Endodermal cell (in vitro differentiated cells): ENCODE results near the gene UNC13C. TPM values are rescaled to one million over a fixed set of nuclear protein-coding genes. Genes with fewer than 3 reads are reported as not detected.

Experiments used
- DNase-seq: peaks from one replicate; pipeline ENCODE4 v3.0.0-alpha.2; 2017
- H3K27ac ChIP-seq: 2 replicates; pipeline ENCODE4 v1.5.1; 2013; ENCODE audit warnings: mild to moderate bottlenecking, low read depth, low read length, moderate library complexity
- H3K27me3 ChIP-seq: 2 replicates; pipeline ENCODE4 v1.6.1; 2013; ENCODE audit warnings: mild to moderate bottlenecking, low read length, moderate library complexity; ENCODE audit not compliant: insufficient read depth, control insufficient read depth, poor library complexity, severe bottlenecking
- H3K36me3 ChIP-seq: 2 replicates; pipeline ENCODE4 v1.7.0; 2013; ENCODE audit warnings: mild to moderate bottlenecking, low read length, moderate library complexity; ENCODE audit not compliant: control insufficient read depth, insufficient read depth
- H3K4me1 ChIP-seq: one replicate; pipeline ENCODE4 v1.7.0; 2013; ENCODE audit warnings: low read length; ENCODE audit not compliant: control insufficient read depth, insufficient read depth
- H3K4me3 ChIP-seq: 2 replicates; pipeline ENCODE4 v1.5.1; 2013; ENCODE audit warnings: mild to moderate bottlenecking, low read length, moderate library complexity
- H3K9ac ChIP-seq: 2 replicates; pipeline ENCODE4 v1.6.1; 2013; ENCODE audit warnings: mild to moderate bottlenecking, low read length, moderate library complexity; ENCODE audit not compliant: poor library complexity, severe bottlenecking; ENCODE audit errors: extremely low read depth
- H3K9me3 ChIP-seq: 2 replicates; pipeline ENCODE4 v1.6.1; 2013; ENCODE audit warnings: mild to moderate bottlenecking, low read length, moderate library complexity; ENCODE audit not compliant: control insufficient read depth
- H3K27ac Mint-ChIP-seq: 2 replicates; pipeline ENCODE4 v1.8.0; 2020; ENCODE audit warnings: mixed read lengths
- H3K27me3 Mint-ChIP-seq: 2 replicates; pipeline ENCODE4 v1.8.0; 2021; ENCODE audit warnings: mild to moderate bottlenecking, mixed read lengths; ENCODE audit not compliant: insufficient read depth
- H3K36me3 Mint-ChIP-seq: 2 replicates; pipeline ENCODE4 v1.8.0; 2020; ENCODE audit warnings: low read depth, mixed read lengths
- H3K4me1 Mint-ChIP-seq: 2 replicates; pipeline ENCODE4 v1.8.0; 2020; ENCODE audit warnings: mixed read lengths
- H3K4me3 Mint-ChIP-seq: 2 replicates; pipeline ENCODE4 v1.8.0; 2020; ENCODE audit warnings: mild to moderate bottlenecking, moderate library complexity, mixed read lengths
- H3K9me3 Mint-ChIP-seq: 2 replicates; pipeline ENCODE4 v1.8.0; 2020; ENCODE audit warnings: mild to moderate bottlenecking, mixed read lengths
- WGBS, 2 experiments: methylation state at CpG; one replicate each; pipeline versions ENCODE4 v1.1.5 to v1.1.7; 2013; ENCODE audit warnings: missing lambda C conversion rate in 2 of 2, mixed read lengths in 1 of 2; ENCODE audit not compliant: insufficient coverage in 1 of 2, insufficient read length in 1 of 2; 5-methylcytosine and 5-hydroxymethylcytosine counted together
- total RNA-seq, 2 donors: library from RNA; stranded (reverse); fragmentation: NEBNext Ultra II Directional in 1 of 2; extraction: Animal tissue kit (Norgen Biotek cat#: 25700) in 1 of 2; gene quantifications; 2 replicates in 1 of 2; 3 replicates in 1 of 2; pipeline ENCODE4 v1.2.1, GENCODE V29; 2021
- TF ChIP-seq, protein P1 (sequence below): fragments of 200-600 bp; sonication (generic); conservative IDR thresholded peaks from 2 replicates; pipeline ENCODE4 v1.5.0; 2021; ENCODE audit warnings: antibody characterized with exemption, mild to moderate bottlenecking

The UNC13C gene
- total RNA-seq, 2 donors from 2014 or later, result 7.2 to 19.9 TPM

DNA sequence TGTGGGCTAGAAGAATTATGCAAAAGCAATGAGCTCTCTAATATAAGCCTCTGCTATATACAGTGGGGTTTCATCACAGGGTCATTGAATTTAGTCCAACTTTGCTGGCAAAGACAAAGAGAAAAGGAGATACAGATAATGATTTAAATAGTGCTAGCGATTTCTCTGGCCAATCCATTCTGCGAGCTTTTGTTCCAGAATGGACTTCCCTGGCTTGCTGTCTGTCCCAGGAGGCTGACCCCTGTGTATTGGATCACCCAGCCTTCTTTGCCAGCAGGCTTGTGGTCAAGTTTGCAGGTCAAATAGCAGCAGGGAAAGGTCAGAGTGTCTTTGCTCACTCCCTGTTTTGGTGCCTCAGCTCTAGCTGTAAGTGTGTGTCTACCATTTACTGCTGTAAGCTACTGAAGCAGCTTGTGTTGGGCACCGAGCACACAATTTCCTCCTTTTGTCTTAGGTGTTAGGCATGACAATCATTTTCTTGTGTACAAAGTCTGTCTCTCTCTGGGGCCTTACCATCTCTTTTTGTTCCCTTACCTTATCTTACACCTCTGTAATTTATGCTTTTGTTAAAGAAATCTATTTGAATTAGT, 55.7 kb downstream of the UNC13C start:
- Mint-ChIP-seq H3K36me3 (peaks cover 2% of the 10 kb centered on the region), H3K27ac (peak overlapping the region; percentile 66), H3K4me1 (peaks cover 23% of the 10 kb centered on the region), H3K9me3 (peaks cover 11% of the 10 kb centered on the region), H3K27me3 (no peaks in the 10 kb centered on the region), H3K4me3 (no peak overlapping the region)
- H3K9ac ChIP-seq, result no peak overlapping the region
- no peaks in the 10 kb centered on the region for H3K9me3 ChIP-seq
- DNase-seq, result no peak
- H3K4me1 ChIP-seq, result peaks cover 14% of the 10 kb centered on the region
- H3K27ac ChIP-seq, result no peak overlapping the region
- no peaks in the 10 kb centered on the region for H3K36me3 ChIP-seq
- no peak overlapping the region for H3K4me3 ChIP-seq
- no peaks in the 10 kb centered on the region for H3K27me3 ChIP-seq
- TF ChIP-seq, protein P1, sequence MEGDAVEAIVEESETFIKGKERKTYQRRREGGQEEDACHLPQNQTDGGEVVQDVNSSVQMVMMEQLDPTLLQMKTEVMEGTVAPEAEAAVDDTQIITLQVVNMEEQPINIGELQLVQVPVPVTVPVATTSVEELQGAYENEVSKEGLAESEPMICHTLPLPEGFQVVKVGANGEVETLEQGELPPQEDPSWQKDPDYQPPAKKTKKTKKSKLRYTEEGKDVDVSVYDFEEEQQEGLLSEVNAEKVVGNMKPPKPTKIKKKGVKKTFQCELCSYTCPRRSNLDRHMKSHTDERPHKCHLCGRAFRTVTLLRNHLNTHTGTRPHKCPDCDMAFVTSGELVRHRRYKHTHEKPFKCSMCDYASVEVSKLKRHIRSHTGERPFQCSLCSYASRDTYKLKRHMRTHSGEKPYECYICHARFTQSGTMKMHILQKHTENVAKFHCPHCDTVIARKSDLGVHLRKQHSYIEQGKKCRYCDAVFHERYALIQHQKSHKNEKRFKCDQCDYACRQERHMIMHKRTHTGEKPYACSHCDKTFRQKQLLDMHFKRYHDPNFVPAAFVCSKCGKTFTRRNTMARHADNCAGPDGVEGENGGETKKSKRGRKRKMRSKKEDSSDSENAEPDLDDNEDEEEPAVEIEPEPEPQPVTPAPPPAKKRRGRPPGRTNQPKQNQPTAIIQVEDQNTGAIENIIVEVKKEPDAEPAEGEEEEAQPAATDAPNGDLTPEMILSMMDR, result no peak
- WGBS, 2 experiments, result 84 to 85% methylated on average over 3 of the region's 3 CpGs

DNA sequence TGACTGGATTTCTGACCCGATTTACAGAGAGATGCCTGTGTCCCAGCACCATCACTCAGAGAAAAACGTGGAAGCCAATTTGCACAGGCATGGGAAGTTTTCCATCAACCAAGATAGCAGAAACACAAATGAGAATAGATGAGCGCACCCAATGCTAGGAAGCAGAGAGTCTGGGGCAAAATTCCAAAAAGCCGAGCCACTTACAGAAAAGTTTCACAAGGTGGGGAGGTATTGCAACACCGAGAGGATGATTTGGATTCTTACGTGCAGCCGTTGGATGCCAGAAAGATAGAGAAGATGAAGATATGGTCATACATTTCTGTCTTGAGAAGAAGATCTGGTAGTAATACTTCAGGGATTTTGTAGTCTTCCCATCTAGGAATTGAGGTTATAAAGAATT, 57.4 kb downstream of the UNC13C start:
- Mint-ChIP-seq H3K36me3 (peaks cover 2% of the 10 kb centered on the region), H3K4me1 (peaks cover 25% of the 10 kb centered on the region), H3K27ac (no peak overlapping the region), H3K27me3 (no peaks in the 10 kb centered on the region), H3K9me3 (peaks cover 11% of the 10 kb centered on the region), H3K4me3 (no peak overlapping the region)
- Histone ChIP-seq H3K36me3 (no peaks in the 10 kb centered on the region), H3K27me3 (no peaks in the 10 kb centered on the region), H3K9ac (no peak overlapping the region), H3K4me1 (peaks cover 14% of the 10 kb centered on the region), H3K27ac (no peak overlapping the region), H3K9me3 (no peaks in the 10 kb centered on the region), H3K4me3 (no peak overlapping the region)
- TF ChIP-seq, protein P1, result no peak
- no peak for DNase-seq
- WGBS, 2 experiments, result 84 to 91% methylated on average over 5 to 7 of the region's 7 CpGs

DNA sequence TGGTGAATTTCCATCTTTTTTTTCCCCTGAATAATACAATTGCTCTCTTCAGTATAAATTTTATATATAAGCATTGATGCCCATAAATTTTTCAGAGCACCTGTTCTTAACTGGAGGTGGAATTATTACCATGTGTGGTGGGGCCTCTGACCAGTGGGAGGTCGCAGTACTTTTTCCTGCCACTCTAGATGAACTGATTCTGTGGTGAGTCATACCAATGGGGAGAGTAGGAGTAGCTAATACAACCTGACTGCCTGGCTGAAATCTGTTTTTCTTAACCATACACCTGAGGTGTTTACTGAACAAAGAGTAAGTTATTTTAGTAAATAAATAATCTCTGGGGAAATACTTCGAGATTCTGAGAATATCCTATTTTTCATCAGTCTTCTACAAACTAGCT, 67.2 kb downstream of the UNC13C start:
- Histone ChIP-seq H3K36me3 (no peaks in the 10 kb centered on the region), H3K27me3 (no peaks in the 10 kb centered on the region), H3K27ac (no peak overlapping the region), H3K4me1 (no peaks in the 10 kb centered on the region), H3K9me3 (no peaks in the 10 kb centered on the region), H3K4me3 (no peak overlapping the region), H3K9ac (no peak overlapping the region)
- no peak for DNase-seq
- Mint-ChIP-seq H3K4me3 (no peak overlapping the region), H3K27me3 (no peaks in the 10 kb centered on the region), H3K9me3 (no peaks in the 10 kb centered on the region), H3K36me3 (peaks cover 4% of the 10 kb centered on the region), H3K27ac (no peak overlapping the region), H3K4me1 (peaks cover 5% of the 10 kb centered on the region)
- WGBS, 2 experiments, result 76% methylated on average over 2 of the region's 2 CpGs; no CpG with 5 or more reads in 1 of the 2 experiments
- TF ChIP-seq, protein P1, result no peak
